ENCODE results near the gene POT1.

The POT1 gene

GRCh38 chr7:124773938-124774337, 155.7 kb downstream of the POT1 start:
- FAIRE-seq, result no peak
- no peak for DNase-seq (ENCODE audit: low spot score)

DNA sequence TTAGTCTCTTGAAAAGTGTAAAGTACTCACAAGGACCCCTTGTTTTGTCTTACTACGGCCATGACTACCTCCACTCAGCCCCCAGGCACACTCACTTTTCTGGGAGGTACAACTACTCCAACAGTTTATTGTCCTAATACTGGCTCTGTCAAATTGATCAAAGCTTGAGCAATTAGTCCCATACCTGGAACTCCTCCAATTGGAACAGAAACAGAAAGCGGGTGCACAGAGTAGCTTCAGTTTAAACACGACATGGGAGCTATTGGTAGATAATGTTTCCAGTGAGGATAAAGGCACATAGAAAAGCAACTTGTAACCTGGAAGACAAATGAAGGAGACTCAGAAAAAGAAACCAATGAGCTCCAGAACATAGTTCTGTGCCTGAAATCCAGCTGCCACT, 156.3 kb downstream of the POT1 start:
- DNase-seq (ENCODE audit: low spot score), result no peak
- FAIRE-seq, result no peak
